T-helper 2 cell treated with Interferon-gamma antibody and Interleukin-4, amounts not matched to agents 100 ng/mL and 5 ng/mL, for 36 hours (primary cell): ENCODE data around the gene CCNG1. TPM values are rescaled to one million over a fixed set of nuclear protein-coding genes. Genes with fewer than 3 reads are reported as not detected.

Experiments used
- intact Hi-C: fragments of 100-400 bp; cut with micrococcal nuclease; formaldehyde crosslinking; loops from one replicate; pipeline ENCODE4 v1.15.1; 2023
- total RNA-seq: library from RNA; stranded (reverse); gene quantifications from 2 replicates; pipeline ENCODE4 v1.2.3, GENCODE V29; 2022

Gene CCNG1
- total RNA-seq, 1 donor from 2014 or later: 119 TPM

DNA sequence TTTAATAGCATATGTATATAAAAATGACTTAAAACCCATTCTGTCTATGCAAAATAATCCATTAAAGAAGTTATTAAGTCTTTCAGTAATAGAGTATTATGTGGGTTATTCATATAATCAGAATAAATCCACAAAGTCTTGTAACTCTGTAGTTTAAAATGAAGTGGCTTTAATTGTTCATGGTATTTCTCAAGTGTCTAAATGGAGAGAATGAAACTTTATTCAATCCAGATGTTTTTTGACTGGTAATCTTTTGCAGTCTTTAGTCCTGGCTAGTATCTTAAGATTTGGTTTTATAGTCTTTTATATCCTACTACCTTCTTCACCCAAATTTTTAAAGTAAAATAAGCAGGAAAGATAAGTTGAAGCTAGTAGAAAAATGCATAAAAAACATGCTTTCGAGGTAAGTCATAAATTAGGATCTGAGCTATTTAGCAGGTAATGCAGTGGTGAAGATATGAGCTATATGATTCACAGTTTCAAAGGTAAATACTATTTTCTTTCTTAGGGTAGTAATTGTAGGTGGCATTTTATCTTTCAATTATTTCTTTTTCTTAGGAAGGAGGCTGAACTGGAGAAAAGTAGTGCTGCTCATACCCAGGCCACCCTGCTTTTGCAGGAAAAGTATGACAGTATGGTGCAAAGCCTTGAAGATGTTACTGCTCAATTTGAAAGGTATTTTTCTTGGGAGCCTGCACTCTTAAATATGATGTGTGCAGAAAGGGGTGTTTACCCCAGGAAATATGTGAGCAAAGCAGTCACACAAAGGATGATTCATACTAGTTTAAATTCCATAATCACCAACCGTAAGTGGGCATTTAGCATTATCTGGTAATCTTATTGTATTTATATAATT, 41.0 kb downstream of the CCNG1 start:
- intact Hi-C loops: no loop called here

DNA sequence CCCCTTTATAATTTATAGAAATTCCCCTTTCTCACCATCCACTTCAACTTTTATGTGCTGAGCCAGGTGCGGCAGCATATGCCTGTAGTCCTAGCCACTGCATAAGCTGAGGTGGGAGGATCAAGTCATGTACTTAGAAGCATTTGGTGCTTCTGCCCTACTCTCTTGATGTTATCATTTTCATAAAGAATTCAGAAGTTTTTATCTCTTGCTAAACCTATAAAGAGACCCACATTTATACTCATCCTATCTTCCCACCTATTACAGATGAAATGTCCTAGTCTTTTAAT, 41.5 kb downstream of the CCNG1 start:
- intact Hi-C loops: no loop called here

DNA sequence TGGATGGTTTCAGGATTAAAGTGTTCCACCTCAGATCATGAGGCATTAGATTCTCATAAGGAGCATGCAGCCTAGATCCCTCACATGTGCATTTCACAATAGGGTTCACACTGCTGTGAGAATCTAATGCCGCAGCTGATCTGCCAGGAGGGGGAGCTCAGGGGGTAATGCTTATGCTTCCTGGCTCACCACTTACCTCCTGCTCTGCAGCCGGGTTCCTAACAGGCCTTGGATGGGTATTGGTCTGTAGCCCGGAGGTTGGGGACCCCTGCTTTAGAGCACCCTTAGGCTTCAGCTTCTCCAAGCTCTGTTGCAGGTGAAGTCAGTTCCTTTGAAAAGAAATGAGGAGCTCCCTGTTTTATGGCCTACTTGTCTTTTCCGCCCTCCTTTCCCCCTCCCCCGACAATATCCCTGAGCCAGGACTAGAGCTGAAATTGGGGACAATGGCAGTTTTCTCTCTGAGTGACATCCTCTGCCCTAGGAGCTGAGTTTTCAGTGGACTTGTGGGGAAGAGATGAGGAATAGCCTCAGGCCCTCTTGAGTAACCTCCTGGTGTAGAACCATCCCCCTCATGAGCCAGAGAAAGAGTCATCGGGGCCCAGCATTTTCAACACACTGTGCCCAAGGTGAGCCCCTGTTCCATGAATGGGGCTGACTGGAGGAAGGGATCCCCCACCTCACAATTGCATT, 51.8 kb downstream of the CCNG1 start:
- intact Hi-C loops: loop anchor here (2.0 kb wide), 1 partner anchor 16 kb away; the partner anchor contains the start of gene MAT2B

DNA sequence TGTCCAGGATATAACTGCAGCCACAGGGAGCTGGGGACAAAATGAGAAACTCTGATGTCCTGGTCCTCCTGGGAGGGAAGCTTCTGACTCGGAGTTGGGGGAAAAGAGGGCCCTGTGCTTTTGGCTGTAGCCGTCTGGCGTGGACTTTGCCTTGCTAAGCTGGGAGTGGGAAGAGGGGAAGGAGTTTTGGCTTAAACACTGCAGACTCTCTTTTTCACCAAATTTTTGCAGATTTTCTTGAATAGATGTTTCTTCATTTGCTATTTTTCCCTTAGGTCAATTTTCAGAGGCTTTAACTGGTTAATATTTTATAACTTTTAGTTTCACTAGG, 52.3 kb downstream of the CCNG1 start:
- intact Hi-C loops: loop anchor here (2.0 kb wide), 1 partner anchor 15 kb away; the partner anchor contains the start of gene MAT2B

Other genes with a start within 250 kb of the CCNG1 start
- gene NUDCD2, start 22.5 kb downstream of the CCNG1 start, total RNA-seq: 28.7 and 32.3 TPM in 2 replicates
- gene HMMR, start 23.0 kb downstream of the CCNG1 start, total RNA-seq: 46.1 and 46.6 TPM in 2 replicates
- gene MAT2B, start 68.0 kb downstream of the CCNG1 start, total RNA-seq: 82.4 and 84.5 TPM in 2 replicates